ENCODE results near the gene CLDN9. TPM values are rescaled to one million over a fixed set of nuclear protein-coding genes. Genes with fewer than 3 reads are reported as not detected.

CLDN9 gene
- total RNA-seq, 6 experiments from 2014 or later = 0.25 to 1.7 (median 0.92) TPM

DNA sequence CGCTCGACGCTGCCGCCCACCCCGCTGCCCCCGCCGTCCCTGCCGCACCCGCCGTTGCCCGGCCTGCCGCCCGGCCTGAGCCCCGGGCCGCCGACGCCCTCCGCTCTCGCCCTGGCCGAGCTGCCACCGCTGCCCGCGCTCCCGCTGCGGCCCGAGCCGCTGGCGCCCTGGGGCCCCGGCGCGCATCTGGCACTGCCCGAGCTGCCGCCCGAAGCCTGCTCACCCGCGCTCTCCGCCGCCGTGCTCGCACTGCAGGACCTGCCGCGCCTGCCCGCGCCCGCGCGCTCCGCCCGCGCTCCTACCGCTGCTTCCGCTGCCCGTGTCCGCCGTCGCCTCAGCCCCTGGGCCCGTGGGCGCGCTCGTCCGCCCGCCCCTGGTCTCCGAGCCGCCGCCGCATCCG, 8.4 kb upstream of the CLDN9 start:
- Histone ChIP-seq H3K4me3 (peak overlapping the region in 1 of 3 donors; percentile 53), H3K9me3 (no peaks in the 10 kb centered on the region), H3K4me1 (peaks cover 0 to 35% (median 18%) of the 10 kb centered on the region in 4 donors), H3K27me3 (no peaks in the 10 kb centered on the region), H3K36me3 (no peaks in the 10 kb centered on the region), H3K27ac (peak overlapping the region in 1 of 3 donors; percentile 83)
- DNase-seq (no peak), ATAC-seq (no peak)
- intact Hi-C loops (cut with DNase I) = no loop called here
- WGBS (ENCODE audit: insufficient coverage, low coverage, low lambda C conversion rate, missing lambda C conversion rate) = no CpG with 5 or more reads among the region's 67 CpGs
- TF ChIP-seq, protein P1, sequence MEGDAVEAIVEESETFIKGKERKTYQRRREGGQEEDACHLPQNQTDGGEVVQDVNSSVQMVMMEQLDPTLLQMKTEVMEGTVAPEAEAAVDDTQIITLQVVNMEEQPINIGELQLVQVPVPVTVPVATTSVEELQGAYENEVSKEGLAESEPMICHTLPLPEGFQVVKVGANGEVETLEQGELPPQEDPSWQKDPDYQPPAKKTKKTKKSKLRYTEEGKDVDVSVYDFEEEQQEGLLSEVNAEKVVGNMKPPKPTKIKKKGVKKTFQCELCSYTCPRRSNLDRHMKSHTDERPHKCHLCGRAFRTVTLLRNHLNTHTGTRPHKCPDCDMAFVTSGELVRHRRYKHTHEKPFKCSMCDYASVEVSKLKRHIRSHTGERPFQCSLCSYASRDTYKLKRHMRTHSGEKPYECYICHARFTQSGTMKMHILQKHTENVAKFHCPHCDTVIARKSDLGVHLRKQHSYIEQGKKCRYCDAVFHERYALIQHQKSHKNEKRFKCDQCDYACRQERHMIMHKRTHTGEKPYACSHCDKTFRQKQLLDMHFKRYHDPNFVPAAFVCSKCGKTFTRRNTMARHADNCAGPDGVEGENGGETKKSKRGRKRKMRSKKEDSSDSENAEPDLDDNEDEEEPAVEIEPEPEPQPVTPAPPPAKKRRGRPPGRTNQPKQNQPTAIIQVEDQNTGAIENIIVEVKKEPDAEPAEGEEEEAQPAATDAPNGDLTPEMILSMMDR (IDR thresholded peaks at IDR 0.05) = no peak
- no peak for TF ChIP-seq POLR2A (IDR thresholded peaks at IDR 0.05)

DNA sequence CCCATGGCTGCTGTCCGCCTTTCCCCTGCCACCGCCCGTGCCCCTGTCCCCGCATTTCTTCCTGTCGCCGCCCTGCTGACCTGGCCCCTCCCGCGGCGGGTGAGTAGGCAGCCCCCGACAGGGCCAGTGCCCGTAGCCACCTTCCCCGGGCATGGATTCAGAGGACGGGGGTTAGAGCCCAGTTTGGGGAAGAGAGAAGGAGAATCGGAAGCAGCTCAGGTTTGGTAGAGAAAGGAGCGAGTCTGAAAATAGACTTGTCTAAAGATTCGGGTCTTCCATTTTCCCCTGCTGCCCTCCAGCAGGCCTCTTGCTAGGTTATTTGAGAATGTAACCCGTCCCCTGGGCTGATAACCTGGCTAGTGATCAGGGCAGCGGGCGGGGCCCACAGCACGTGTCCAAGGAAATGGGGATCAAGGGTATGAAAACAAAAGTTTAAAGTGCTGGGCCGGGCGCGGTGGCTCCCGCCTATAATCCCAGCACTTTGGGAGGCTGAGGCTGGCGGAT, 7.9 kb upstream of the CLDN9 start:
- H3K27ac ChIP-seq = peak overlapping the region; percentile 76 to 95 (median 83)
- TF ChIP-seq, protein P1 (IDR thresholded peaks at IDR 0.05) = no peak
- peak; percentile 57 for TF ChIP-seq POLR2A (IDR thresholded peaks at IDR 0.05)
- intact Hi-C loops (cut with DNase I) = no loop called here
- no peaks in the 10 kb centered on the region for H3K27me3 ChIP-seq
- no peaks in the 10 kb centered on the region for H3K36me3 ChIP-seq
- ATAC-seq = peak; percentile 19 to 44 (median 28)
- H3K4me1 ChIP-seq = peaks cover 0 to 35% (median 18%) of the 10 kb centered on the region in 4 donors
- H3K9me3 ChIP-seq = no peaks in the 10 kb centered on the region
- WGBS (ENCODE audit: insufficient coverage, low coverage, low lambda C conversion rate, missing lambda C conversion rate) = 8% methylated on average over 23 of the region's 25 CpGs
- DNase-seq = peak; percentile 76 to 88 (median 83)
- peak overlapping the region; percentile 40 to 53 (median 44) for H3K4me3 ChIP-seq

DNA sequence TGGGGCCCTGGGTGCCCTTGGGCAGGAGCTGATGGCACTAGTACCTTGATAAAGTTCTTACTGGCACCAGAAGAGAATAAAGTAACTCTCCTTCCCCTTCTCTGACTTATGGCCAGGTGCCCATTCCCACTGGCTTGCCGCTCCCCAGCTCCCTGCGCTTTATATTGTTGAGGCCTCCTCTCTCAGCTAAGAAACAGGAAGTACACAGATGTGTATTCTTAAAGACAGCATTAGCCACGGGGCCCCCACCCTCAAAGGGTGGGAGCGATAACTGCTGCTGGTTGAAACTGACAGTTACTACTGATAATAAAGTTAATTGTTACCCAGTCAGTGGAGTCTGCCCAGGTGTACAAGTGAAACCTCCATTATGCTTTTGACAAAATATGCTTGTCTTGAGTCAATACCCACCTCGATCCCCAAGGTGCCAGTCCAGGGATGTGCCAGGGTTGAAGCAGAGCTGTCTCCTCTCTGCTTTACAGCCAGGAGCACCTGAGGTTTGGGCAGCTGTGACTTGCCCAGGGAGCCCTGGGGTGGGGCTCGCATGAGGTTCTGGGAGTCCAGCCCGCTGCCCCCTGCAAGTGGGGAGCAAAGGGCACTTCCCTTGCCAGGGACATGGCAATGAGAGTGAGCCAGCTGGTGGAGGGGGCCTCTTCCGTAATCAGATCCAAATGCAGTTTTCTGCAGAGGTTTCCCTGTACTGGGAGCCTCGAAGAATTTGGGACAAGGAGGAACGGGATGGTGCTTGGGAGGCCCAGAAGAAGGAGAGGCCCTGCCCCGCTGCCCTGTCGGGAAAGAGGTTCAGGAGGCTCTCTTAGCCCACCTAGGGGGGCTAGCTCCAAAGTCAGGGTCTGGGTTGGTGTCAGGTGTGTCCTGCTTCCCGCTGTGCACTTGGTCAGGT, 5.4 kb upstream of the CLDN9 start:
- no peaks in the 10 kb centered on the region for H3K36me3 ChIP-seq
- TF ChIP-seq POLR2A (IDR thresholded peaks at IDR 0.05) = peak; percentile 60
- TF ChIP-seq, protein P1 (IDR thresholded peaks at IDR 0.05) = no peak
- peak; percentile 64 to 84 (median 83) for DNase-seq
- peak; percentile 6 to 34 (median 30) for ATAC-seq
- H3K27me3 ChIP-seq = no peaks in the 10 kb centered on the region
- peak overlapping the region; percentile 76 to 95 (median 83) for H3K27ac ChIP-seq
- H3K9me3 ChIP-seq = no peaks in the 10 kb centered on the region
- 23% methylated on average over 6 of the region's 13 CpGs for WGBS (ENCODE audit: insufficient coverage, low coverage, low lambda C conversion rate, missing lambda C conversion rate)
- H3K4me1 ChIP-seq = peaks cover 0 to 35% (median 18%) of the 10 kb centered on the region in 4 donors
- intact Hi-C loops (cut with DNase I) = no loop called here
- H3K4me3 ChIP-seq = peak overlapping the region in 2 of 3 donors; percentile 14 to 24

DNA sequence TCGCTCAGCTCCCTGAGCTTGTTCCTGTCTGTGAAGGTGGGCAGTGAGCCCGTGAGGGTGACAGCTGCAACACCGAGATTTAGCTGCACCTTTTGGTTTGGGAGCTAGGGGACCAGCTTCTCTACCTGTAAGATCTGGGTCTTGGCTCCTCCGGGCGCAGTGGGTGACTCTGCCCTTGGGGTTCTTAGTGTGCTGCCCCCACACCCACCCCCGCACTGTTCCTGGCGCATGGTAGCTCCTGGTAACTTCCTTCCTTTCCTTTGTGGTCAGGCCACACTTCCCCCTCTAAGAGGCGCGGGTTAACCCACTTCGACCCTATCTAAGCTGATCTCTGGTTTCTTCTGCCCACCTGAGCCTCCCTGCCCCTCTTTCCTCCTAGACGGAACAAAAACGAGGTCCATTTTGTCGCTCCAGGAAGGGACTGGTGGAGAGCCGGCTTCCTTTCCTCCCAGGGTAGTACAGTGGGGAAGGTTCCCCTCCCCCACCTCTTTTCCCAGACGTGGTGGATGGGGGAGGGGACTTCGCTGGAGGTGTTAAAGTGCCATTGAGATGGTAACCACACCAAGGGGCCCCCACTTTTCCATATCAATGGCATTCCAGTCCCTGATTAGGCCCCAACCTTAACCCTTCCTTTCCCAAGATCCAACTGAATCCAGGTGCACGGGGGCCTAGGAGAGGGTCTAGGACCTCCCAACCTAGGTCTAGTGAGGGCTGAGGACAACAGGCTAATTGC, 4.6 kb upstream of the CLDN9 start:
- DNase-seq = peak in 2 of 3 donors; percentile 45 to 66
- no peaks in the 10 kb centered on the region for H3K27me3 ChIP-seq
- WGBS (ENCODE audit: insufficient coverage, low coverage, low lambda C conversion rate, missing lambda C conversion rate) = 30% methylated on average over 10 of the region's 17 CpGs
- intact Hi-C loops (cut with DNase I) = no loop called here
- H3K4me3 ChIP-seq = peak overlapping the region in 2 of 3 donors; percentile 14 to 24
- no peak for ATAC-seq
- TF ChIP-seq, protein P1 (IDR thresholded peaks at IDR 0.05) = no peak
- no peak for TF ChIP-seq POLR2A (IDR thresholded peaks at IDR 0.05)
- no peaks in the 10 kb centered on the region for H3K36me3 ChIP-seq
- no peaks in the 10 kb centered on the region for H3K9me3 ChIP-seq
- H3K4me1 ChIP-seq = peaks cover 0 to 37% (median 18%) of the 10 kb centered on the region in 4 donors
- H3K27ac ChIP-seq = peak overlapping the region; percentile 76 to 95 (median 83)

All from right lobe of liver (tissue), 6 donors.